Inflammatory macrophage treated with lipopolysaccharide for 4 hours (primary cell): Measurements from ENCODE around the gene RPL32.

Source experiments
- DNase-seq: peaks from one replicate; pipeline ENCODE4 v3.0.0-alpha.2; 2020

RPL32 gene

GRCh38 chr3:12830785-12831156 is 10.6 kb downstream of the RPL32 start:
- DNase-seq = no peak

GRCh38 chr3:12829886-12830784 is 11.2 kb downstream of the RPL32 start:
- no peak for DNase-seq

GRCh38 chr3:12829404-12829803 is 12.0 kb downstream of the RPL32 start:
- DNase-seq = no peak

GRCh38 chr3:12828751-12829150 is 12.6 kb downstream of the RPL32 start:
- DNase-seq = no peak

- no peak for DNase-seq
Observed at GRCh38 chr3:12825156-12825555, 16.2 kb downstream of the RPL32 start.

GRCh38 chr3:12824299-12824698 is 17.1 kb downstream of the RPL32 start:
- no peak for DNase-seq

GRCh38 chr3:12822725-12823373 is 18.5 kb downstream of the RPL32 start:
- DNase-seq = no peak

- DNase-seq = no peak
Observed at GRCh38 chr3:12818773-12819172, 22.6 kb downstream of the RPL32 start.

GRCh38 chr3:12818273-12818672 is 23.1 kb downstream of the RPL32 start:
- DNase-seq = no peak

GRCh38 chr3:12817343-12817710 is 24.0 kb downstream of the RPL32 start:
- no peak for DNase-seq

- no peak for DNase-seq
Observed at GRCh38 chr3:12816521-12817342, 24.6 kb downstream of the RPL32 start.

GRCh38 chr3:12815719-12816118 is 25.6 kb downstream of the RPL32 start:
- no peak for DNase-seq

GRCh38 chr3:12815078-12815477 is 26.3 kb downstream of the RPL32 start:
- DNase-seq = no peak

GRCh38 chr3:12813967-12814366 is 27.4 kb downstream of the RPL32 start:
- no peak for DNase-seq

- no peak for DNase-seq
Observed at GRCh38 chr3:12812812-12813211, 28.6 kb downstream of the RPL32 start.

- no peak for DNase-seq
Observed at GRCh38 chr3:12810961-12811360, 30.4 kb downstream of the RPL32 start.

GRCh38 chr3:12810013-12810780 is 31.2 kb downstream of the RPL32 start:
- peak; percentile 88 for DNase-seq

- no peak for DNase-seq
Observed at GRCh38 chr3:12809435-12809834, 31.9 kb downstream of the RPL32 start.

- no peak for DNase-seq
Observed at GRCh38 chr3:12809001-12809400, 32.4 kb downstream of the RPL32 start.

GRCh38 chr3:12808587-12808986 is 32.8 kb downstream of the RPL32 start:
- no peak for DNase-seq

- DNase-seq = no peak
Observed at GRCh38 chr3:12807601-12808359, 33.6 kb downstream of the RPL32 start.

- DNase-seq = no peak
Observed at GRCh38 chr3:12807066-12807465, 34.3 kb downstream of the RPL32 start.
